ENCODE measurements around the gene NT5DC1. TPM values are rescaled to one million over a fixed set of nuclear protein-coding genes. Genes with fewer than 3 reads are reported as not detected.

Gene NT5DC1
- total and polyA plus RNA-seq, 9 donors: 5.1 to 33.9 (median 27.0) TPM

- Histone ChIP-seq H3K4me1 (ENCODE audit: insufficient read depth) (peaks cover 3% of the 10 kb centered on the region), H3K27ac (no peak overlapping the region), H3K27me3 (no peaks in the 10 kb centered on the region), H3K9me3 (no peaks in the 10 kb centered on the region), H3K36me3 (no peaks in the 10 kb centered on the region), H3K4me3 (no peak overlapping the region)
- TF ChIP-seq POLR2A (IDR thresholded peaks at IDR 0.05) (no peak), CTCF (IDR thresholded peaks at IDR 0.05) (no peak), EP300 (IDR thresholded peaks at IDR 0.05) (no peak)
- no peak for DNase-seq
- intact Hi-C loops (cut with DNase I): no loop called here
- WGBS, 3 donors: 96 to 98% (median 97%) methylated on average over 4 of the region's 4 CpGs
These were observed 39.3 kb downstream of the NT5DC1 start for GRCh38 chr6:116139917-116140316.

- H3K4me1 ChIP-seq (ENCODE audit: insufficient read depth): peaks cover 3% of the 10 kb centered on the region
- no peak overlapping the region for H3K27ac ChIP-seq
- WGBS, 3 donors: 42 to 48% (median 46%) methylated on average over 3 of the region's 3 CpGs
- H3K4me3 ChIP-seq: no peak overlapping the region
- no peaks in the 10 kb centered on the region for H3K9me3 ChIP-seq
- TF ChIP-seq EP300 (IDR thresholded peaks at IDR 0.05) (no peak), CTCF (IDR thresholded peaks at IDR 0.05) (no peak), POLR2A (IDR thresholded peaks at IDR 0.05) (no peak)
- no peak for DNase-seq
- intact Hi-C loops (cut with DNase I): no loop called here
- no peaks in the 10 kb centered on the region for H3K36me3 ChIP-seq
- no peaks in the 10 kb centered on the region for H3K27me3 ChIP-seq
These were observed 44.0 kb downstream of the NT5DC1 start for GRCh38 chr6:116144605-116145004.

- no peak for TF ChIP-seq CTCF (IDR thresholded peaks at IDR 0.05)
- no peak for TF ChIP-seq EP300 (IDR thresholded peaks at IDR 0.05)
- no peak for TF ChIP-seq POLR2A (IDR thresholded peaks at IDR 0.05)
- H3K36me3 ChIP-seq: no peaks in the 10 kb centered on the region
- H3K27me3 ChIP-seq: no peaks in the 10 kb centered on the region
- peaks cover 3% of the 10 kb centered on the region for H3K4me1 ChIP-seq (ENCODE audit: insufficient read depth)
- no peak for DNase-seq
- H3K4me3 ChIP-seq: no peak overlapping the region
- no peaks in the 10 kb centered on the region for H3K9me3 ChIP-seq
- no peak overlapping the region for H3K27ac ChIP-seq
- 85 to 90% (median 89%) methylated on average over 4 of the region's 4 CpGs for WGBS, 3 donors
- intact Hi-C loops (cut with DNase I): no loop called here
These were observed 45.4 kb downstream of the NT5DC1 start for GRCh38 chr6:116145803-116146675.

- no peak for DNase-seq
- TF ChIP-seq EP300 (IDR thresholded peaks at IDR 0.05) (no peak), CTCF (IDR thresholded peaks at IDR 0.05) (no peak), POLR2A (IDR thresholded peaks at IDR 0.05) (no peak)
- no peak overlapping the region for H3K4me3 ChIP-seq
- 82 to 85% (median 85%) methylated on average over 1 of the region's 1 CpG for WGBS, 3 donors
- no peaks in the 10 kb centered on the region for H3K4me1 ChIP-seq (ENCODE audit: insufficient read depth)
- H3K27ac ChIP-seq: no peak overlapping the region
- intact Hi-C loops (cut with DNase I): no loop called here
- H3K36me3 ChIP-seq: no peaks in the 10 kb centered on the region
- no peaks in the 10 kb centered on the region for H3K27me3 ChIP-seq
- H3K9me3 ChIP-seq: no peaks in the 10 kb centered on the region
These were observed 52.0 kb downstream of the NT5DC1 start for GRCh38 chr6:116152620-116153019.
